Right hindlimb (tissue), 1 donor: ENCODE data around the gene SLC12A2.

Source experiments
- DNase-seq: peaks from one replicate; pipeline ENCODE4 v3.0.0-alpha.2; 2018

SLC12A2 gene

DNA sequence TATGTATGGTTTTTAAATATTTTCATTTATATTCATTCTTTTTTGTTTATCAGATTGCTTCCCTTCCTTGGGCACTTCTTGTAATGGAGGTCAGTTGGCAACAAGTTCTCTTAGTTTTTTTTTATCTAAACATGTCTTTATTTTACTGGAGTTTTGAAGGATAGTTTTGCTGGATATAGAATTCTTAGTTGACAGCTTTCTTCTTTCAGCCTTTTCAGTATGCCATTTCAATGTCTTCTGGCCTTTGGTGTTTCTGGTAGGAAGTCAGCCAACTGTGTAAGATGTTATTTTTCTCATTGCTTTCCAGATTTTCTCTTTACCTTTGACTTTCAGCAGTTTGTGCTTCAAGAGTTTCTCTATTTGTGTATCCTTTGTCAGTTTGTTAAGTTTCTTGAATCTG is 14.2 kb downstream of the SLC12A2 start:
- no peak for DNase-seq

DNA sequence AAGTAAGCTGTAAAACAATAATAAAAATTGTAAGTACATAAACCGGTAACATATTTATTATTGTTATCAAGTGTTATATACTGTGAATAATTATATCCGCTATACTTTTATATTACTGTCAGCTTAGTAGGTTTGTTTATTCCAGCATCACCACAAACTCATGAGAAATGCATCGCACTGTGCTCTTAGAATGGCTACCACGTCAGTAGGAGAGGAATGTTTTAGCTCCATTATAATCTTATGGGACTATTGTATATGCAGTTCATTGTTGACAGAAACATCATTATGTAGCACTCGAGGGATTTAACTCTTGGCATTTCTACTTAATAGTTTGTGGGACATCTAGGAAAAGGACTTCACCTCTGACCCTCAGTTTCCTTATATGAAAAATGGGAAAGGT is 16.4 kb downstream of the SLC12A2 start:
- DNase-seq: no peak

DNA sequence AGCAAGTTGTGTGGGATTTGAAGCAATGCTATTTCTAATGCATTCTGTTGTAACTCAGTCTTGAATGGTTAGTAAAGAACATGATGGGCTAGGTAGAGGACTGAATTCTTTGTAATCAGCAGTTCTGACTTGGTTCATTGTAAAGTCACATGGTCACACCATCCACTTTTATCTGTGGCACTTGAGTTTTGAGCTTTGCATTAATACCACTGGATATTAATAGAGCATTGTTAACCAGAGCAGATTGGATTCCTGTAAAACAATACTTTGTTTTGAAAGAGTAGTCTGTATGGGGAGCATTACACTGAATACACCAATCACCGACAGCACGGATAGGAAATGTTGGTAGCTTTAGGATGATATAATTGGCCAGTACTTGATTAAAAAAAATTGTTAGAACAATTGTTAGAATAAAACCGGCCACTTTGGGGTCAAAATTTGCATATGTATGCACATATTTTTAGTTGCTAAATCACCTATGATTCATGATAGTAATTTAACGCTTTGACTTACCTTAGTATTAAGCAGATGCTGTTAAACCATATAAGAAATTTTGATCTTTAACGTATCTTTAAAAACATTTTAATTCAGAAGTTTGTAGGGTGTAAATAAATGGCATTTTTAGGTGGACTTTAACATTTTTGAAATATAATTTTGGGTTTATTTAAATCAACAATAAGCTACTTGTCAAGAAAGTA is 17.4 kb downstream of the SLC12A2 start:
- DNase-seq: no peak

DNA sequence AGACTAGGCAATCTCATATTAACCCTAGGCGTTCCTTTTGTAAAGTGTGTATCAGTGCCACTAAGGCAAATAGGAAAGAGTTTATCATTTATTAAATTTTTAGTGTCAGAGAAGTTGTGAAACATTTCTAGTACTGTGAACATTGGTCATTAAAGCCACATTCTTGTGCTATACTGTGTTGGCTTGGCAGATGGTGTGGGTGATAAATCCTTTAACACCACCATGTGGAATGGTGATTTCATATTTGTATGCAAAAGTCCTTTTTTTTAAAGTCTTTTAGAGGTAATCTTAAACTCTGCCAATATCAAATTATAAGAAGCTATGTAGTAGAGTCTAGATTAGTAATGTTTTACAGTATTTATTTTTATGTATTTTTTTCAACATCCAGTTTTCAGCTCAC is 18.1 kb downstream of the SLC12A2 start:
- DNase-seq: no peak

DNA sequence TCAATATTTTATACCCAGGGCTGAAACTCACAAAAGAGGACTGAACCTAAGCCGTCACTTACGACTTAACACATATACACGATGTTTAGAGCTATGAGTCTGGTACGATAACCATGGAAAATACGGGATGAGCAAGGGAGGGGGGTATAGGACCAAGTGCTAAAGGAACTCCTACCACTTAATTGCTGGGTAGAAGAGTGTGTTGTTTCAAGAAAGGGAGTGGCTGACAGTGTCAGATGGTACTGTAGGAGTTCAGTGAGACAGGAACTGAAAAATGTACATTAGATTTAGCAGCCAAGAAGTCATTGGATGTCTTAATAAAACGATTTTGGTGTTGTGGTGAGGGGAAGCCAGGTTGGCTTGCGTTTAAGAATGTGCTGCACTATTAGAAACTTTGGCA is 21.6 kb downstream of the SLC12A2 start:
- DNase-seq: no peak

DNA sequence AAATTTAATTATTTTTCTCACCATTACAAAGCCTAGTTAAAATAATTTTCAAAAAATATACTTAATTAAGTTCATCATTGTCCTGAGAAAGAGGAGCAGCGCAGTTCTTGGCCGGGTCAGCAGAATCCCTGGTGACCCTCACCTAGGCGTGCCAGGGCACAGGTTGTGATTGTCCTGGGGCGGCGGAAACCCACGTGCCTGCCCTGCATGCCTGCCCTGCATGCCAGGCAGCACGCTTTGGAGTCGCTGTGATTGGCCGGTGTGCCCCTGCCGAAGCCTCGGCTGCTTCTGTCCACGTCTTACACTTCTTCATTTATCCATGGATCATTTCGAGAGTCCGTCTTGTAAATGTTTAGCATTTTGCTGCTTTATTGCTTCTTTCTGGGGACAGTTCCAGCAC is 25.6 kb downstream of the SLC12A2 start:
- no peak for DNase-seq

DNA sequence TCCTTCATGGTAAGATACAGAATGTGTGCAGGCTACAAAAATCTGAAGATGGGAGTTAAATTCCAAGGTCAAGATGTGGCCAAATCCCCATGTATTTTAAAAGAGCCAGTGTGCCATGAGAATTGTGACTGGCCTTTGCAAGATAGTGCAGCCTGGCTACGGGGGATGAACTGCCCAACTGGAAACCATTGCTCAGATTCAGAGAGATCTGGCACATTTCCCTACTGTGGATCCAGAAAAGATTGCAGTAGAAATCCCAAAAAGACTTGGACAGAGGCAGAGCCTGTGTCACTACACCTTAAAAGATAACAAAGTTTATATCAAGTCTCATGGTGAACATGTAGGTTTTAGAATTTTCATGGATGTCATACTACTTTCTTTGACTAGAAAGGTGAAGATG is 26.2 kb downstream of the SLC12A2 start:
- DNase-seq: no peak

DNA sequence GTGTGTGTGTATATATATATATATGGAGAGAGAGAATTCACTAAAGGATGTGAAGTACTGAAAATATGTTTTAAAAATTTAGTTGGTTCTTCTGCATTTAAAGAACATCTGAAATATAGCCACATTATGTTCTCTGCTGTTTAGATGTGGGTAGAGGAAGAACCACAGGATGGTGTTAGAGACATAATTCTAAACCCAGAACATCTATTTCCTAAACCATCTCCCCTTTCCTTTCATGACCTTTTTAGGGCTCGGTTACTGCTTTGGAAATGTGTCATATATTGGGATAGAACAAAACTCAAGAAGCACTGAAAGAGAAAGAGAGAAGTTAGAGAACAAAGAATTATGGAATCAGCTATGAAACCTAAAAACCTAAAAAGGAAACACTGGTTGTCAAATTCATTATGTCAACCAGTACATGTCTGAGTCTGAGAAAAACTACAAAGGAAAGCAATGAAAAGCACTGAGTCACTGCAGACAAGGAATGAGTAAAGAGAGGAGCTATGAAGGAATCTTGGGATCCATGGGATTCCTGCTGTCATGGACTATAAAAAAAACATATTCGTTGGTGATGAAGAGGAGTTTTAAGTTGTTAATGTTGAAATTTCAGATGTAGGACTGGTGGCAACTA is 28.4 kb downstream of the SLC12A2 start:
- no peak for DNase-seq

DNA sequence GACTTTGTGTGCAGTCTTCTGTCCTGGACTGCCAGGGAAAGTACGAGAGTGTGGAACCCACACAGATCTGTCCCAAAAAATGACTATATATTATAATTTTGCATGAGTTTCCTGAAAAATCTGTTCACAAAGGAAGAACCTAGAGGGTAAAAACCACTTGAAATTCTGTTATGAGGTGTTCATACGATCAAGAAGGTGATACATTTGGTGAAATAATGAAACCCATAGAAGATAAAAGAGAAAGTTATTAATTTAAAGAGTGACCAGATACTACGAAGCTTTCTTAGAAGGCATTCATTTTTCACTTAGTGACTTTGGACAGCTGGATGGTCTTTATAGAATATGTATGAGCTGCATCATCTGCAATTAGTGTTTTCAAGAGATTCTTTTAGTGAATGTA is 32.9 kb downstream of the SLC12A2 start:
- no peak for DNase-seq

DNA sequence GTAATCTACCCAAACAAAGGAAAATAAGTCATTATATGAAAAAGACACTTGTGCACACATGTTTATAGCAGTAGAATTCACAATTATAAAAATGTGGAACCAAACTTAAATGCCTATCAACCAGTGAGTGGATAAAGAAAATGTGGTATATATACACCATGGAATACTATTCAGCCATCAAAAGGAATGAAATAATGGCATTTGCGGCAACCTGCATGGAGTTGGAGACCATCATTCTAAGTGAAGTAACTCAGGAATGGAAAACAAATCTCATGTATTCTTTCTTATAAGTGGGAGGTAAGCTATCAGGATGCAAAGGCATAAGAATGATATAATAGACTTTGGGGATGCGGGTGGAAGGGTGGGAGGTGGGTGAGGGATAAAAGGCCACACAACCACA is 34.6 kb downstream of the SLC12A2 start:
- no peak for DNase-seq

DNA sequence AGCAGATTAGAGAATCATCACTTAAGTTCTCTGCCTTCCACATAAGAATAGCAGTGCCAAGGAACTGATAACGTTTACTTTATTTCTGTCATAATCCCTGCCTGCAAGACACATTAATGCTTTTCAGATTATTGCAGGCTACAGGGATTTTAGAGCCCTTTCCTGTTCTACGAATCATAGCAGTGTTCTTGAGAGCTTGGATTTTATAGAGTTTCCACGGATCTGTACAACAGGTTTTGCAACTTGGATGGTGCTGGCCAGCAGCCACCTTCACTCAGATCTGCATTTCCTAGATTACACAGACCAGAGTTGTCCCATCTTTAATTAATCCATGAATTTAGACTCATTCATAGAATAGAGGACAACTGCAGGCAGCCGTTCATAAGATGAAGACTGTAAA is 38.1 kb downstream of the SLC12A2 start:
- DNase-seq: no peak

DNA sequence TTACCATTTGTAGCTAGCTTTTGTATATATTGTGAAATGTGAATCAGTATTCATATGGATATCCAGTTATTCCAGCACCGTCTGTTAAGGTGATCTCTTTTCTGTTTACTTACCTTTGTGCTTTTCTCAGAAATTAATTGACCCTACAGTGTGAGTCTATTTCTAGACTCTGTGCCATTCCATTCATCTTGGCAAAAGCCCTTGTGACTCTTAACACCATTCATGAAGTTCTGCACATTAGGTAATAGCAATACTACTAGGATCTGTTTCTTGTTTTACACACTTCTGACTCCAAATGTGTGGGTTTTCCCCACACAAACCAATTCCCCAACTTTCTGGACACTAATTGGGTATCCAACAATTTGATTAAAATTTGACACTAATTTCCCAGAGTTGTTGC is 40.4 kb downstream of the SLC12A2 start:
- DNase-seq: no peak

DNA sequence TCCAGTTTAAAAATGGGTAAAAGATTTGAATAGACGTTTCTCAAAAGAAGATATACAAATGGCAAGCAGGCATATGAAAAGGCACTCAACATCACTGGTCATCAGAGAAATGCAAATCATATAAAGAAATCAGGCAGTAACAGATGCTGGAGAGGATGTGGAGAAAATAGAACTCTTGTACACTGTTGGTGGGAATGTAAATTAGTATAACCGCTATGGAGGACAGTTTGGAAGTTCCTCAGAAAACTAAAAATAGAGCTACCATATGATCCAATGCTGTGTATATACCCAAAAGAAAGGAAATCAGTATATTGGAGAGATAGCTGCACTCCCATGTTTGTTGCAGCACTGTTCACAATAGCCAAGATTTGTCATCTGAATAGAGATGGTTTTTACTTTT is 42.7 kb downstream of the SLC12A2 start:
- no peak for DNase-seq

DNA sequence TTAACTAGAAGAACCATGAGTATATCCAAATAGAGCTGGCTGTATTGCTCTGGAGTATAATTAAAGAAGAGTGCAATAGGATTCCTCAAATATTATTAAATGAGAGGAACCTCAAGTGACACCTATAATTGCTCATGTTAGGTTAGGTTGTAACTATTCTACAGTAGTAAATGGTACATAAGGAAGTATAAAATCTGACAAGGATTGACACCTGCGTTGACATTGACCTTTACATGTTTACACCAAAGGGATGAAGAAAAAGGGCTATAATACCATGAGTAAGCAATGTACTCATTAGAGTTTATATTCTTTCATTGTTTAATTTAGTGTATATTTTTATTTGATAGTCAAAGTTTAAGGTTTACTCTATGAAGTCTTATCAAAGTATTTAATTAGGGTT is 48.9 kb downstream of the SLC12A2 start:
- no peak for DNase-seq

DNA sequence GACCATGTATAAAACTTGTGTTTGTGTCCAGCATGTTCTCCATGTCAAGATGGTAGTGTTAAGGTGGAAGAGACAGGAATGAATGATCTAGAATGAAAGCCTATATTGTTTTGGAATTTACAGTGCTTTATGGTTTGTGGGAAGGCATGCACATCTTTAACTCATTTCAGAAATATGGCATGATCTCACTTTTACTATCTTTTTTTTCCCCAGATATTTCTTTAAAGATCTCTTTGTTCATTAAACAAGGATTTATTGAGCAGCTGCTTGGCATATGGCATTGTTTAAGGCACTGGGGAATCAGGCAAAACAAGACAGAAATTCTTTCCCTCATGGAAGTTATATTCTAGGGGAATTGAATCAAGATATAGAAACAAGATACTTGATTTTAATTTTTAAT is 51.7 kb downstream of the SLC12A2 start:
- DNase-seq: no peak

DNA sequence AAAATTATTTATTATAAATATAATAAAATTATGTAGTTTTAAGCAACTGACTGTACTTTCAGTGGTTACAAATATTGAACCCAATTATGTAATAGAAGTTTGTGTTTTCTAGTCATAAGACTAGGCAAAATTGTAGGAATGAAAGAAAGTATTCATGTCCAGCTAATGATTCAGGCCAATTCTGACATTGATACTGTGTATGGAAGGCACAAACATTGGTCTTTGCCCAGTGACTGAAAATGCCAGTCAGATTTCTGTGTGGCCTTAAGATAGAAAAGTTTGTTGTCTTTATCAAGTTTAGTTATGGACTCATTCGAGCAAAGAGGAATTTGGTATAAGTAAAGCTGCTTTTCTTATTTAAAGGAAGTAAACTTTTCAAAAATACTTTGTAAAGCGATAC is 60.3 kb downstream of the SLC12A2 start:
- no peak for DNase-seq

DNA sequence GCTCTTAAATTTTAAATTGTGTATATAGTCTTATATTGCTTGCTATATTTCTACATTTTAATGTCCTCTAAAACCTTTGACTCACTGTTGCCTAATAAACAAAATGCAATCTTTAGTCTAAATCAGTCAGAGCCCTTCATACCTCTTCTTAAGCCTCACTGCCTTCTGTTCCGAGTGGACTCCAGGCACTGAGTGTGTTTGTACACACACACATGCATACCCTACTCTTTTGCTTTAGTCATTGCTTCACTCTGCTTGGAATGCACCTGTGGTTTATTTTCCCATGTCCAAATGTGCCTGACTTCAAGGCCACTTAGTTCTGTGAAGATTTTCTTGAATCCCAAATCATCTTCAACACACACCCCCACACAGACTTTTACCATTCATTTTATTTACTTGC is 60.9 kb downstream of the SLC12A2 start:
- no peak for DNase-seq

DNA sequence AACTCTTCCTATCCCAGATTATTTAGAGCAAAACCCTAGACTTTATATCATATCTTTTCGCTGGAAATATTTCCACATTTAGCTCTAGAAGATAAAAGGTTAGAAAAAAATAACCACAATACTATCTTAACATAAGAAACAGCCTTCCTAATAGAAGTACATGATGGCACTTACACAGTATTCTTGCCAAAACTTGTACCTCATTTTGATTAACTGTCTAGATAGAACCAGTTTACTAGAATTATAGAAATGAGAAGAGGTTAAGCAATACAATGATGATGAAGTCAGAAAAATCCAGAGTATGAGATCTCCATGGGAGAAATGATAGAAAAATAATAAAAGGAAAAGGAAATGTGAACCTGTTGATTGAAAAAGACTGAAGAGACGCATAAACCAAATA is 63.1 kb downstream of the SLC12A2 start:
- DNase-seq: no peak

DNA sequence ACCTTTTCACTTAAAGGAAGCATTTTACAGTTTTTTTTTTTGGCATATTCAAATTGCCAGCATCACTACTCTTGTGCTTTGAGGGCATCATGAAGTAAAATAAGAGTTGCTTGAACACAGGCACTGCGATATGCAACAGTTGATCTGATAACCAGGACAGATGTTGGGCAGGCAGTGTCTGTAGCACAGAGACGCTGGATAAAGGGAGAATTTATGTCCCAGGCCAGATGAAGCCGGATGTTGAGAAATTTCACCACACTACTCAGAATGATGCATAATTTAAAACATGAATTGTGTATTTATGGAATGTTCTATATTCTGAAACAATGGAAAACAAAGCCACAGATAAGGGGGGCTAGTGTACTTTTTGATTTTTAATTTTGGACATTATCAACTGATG is 71.4 kb downstream of the SLC12A2 start:
- no peak for DNase-seq

DNA sequence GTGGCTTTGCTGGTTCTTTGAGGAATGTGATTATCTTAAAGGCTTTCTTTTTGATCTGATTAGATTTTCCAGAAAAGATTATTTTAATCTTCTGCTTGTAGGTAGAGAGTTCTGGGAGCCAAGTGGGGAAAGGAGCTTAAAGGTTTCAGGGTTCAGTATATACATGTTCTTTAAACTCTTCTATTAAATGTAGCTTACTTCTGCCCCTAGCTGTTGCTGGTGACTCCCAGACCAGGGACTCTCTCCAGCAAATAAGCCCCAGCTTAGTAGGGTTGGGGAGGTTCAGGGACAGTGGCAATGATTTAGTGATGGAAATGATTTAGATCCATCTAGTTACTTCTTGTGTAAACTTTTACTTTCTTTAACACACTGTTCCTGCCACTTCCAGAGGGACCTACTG is 72.2 kb downstream of the SLC12A2 start:
- DNase-seq: no peak

DNA sequence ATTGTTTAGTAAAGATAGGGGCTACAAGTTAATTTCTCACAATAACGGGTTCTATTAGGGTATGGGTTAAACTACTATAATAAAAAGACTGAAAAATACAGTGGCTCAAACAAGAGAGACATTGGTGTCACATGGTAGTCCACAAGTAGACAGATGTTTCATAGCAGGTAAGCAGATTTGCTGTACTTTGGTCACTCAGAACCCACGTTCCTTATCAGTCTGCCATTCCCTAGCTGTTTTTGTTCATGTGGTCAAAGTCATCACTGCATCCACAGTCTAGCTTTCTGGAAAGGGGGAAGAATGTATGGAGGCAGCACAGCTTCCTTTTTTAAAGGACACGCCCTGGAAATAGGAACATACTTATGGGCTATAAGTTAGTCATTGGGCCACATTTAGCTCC is 73.0 kb downstream of the SLC12A2 start:
- no peak for DNase-seq

DNA sequence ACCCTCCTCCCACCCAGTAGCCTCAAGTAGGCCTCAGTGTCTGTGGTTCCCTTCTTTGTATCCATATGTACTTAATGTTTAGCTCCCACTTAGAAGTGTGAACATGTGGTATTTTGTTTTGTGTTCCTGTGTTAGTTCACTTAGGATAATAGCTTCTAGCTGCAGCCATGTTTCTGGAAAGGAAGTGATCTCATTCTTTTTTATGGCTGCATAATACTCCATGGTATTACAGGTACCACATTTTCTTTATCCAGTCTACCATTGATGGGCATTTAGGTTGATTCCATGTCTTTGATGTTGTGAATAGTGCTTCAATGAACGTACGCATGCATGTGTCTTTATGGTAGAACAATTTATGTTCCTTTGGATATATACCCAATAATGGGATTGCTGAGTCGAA is 74.8 kb downstream of the SLC12A2 start:
- no peak for DNase-seq

DNA sequence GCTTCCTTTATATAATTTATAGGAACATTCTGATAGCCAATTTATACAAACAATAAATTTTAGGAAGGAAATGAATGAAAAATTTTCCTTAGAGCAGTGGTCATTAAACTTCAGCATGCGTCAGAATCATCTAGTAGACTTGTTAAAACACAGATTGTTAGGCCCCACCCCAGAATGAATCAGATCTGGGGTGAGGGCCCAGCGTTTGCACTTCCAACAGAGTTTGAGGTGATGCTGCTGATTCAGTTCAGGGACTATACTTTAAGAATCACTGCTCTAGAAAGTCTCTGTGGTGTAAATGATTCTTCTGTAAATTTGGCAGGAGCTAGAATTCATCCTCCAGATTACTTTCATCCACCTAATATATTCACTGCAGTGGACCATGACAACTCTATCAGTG is 80.4 kb downstream of the SLC12A2 start:
- DNase-seq: no peak

DNA sequence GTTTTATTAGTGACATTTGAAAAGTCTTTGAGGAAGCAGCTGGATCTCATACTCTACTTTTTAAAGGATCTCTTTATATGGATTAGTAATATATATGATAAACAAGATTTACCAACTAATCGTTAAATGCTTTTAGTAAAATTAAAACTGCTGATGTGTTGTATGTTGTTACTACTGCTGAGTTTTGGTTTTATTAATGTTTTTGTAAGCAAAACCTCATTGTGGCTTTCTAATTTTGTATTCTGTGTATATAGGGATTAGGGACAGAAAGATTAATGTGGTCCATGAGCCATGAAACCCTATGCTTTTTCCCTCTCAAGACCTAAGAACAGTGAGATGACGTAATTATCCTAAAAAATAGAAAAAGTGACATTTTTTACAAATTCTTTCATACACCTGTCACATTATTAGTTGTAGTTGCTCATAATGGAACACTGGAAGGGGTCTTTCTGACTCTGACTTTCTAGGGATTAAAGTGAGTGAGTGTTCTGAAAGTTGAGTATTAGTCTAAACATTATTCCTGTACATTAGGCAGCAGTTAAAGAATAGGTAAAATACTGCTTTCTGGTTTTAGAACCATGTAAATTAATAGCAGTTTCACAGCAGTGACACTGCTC is 85.9 kb downstream of the SLC12A2 start:
- DNase-seq: no peak

DNA sequence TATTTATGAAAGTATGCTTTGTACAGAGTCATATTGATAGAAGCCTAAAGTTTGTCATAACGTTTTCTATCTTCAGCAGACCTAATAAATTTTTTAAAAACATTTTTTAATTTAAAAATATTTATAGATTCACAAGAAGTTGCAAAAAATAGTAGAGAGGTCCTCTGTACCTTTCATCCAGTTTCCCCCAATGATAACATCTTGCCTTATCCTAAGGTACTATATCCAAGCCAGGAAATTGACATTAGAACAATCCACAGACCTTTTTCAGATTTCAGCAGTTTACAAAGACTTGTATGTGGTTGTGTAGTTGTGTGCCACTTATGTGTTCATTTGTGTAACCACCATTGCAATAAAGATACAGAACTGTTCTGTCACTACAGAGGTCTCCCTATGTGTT is 88.5 kb downstream of the SLC12A2 start:
- DNase-seq: no peak
